ENCODE results near the gene CEACAM3.
"Not testable (repeated sequence)": the region's sequence is repeated elsewhere in the genome, so short reads cannot be mapped to it uniquely, and the experiment has no call there.

The CEACAM3 gene

DNA sequence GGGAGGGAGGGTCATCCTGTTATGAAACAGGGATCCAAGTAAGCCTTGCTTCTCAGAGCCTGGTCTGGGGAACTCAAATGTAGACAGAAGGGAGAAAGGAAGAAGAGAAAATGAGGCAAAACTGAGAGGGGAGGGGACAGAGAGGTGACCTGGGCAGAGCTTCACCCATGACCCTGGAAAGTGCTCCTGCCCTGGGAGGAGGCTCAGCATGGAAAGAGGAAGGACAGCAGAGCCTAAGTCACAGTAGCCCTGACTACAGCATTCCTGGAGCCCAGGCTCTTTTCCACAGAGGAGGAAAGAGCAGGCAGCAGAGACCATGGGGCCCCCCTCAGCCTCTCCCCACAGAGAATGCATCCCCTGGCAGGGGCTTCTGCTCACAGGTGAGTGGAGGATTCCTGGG, at the start of gene CEACAM3:
Gene CEACAM3 (plus strand): TSS at position 226 of the 400 bp plus-strand sequence. CDS start 91 bp downstream, at position 317.
- no peak for DNase-seq

DNA sequence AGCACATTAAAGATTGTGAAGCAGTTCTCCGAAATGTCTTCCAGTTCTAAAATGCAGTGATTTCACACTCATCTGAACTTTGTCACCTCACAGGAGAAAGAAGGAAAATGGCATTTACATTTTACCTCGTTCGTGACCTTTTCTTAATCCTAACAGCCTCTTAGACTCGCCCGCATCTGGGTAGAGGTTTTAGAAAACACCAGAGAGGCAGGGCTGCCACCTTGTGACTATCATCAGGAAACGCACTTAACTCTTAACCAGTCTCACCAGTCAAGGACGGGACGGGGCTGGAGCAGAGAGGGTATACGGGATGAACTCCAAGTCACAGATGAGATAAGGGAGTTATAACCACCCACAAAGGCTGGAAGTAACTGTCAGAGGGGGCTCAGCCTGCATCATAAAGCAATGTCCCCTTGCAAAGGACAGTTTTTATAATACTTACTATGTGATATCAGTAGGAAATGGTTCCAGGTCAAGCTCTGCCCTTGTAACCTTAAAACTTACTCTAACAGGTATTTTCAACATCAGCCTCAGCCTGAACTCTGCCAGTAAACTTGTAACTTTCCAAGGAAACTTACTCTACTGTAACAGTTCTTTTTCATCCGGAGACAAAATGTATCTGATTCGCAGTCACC, 49.7 kb upstream of the CEACAM3 start:
- peak; percentile 77 for DNase-seq

DNA sequence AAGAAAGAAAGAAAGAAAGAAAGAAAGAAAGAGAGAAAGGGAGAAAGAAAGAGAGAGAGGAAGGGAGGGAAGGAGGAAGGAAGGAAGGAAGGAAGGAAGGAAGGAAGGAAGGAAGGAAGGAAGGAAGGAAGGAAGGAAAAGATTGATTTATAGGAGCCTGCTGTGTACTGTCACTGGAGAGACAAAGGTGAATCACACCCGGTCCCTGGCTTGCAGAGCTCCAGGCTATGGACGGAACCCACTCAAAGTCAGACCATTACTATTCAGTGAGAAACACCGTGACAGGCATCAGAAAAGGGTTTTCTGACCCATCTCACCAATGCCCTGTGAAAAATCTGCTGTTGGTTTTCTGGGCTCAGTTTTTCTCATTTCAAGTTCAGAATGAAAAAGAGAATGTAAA, 48.4 kb upstream of the CEACAM3 start:
- no peak for DNase-seq

DNA sequence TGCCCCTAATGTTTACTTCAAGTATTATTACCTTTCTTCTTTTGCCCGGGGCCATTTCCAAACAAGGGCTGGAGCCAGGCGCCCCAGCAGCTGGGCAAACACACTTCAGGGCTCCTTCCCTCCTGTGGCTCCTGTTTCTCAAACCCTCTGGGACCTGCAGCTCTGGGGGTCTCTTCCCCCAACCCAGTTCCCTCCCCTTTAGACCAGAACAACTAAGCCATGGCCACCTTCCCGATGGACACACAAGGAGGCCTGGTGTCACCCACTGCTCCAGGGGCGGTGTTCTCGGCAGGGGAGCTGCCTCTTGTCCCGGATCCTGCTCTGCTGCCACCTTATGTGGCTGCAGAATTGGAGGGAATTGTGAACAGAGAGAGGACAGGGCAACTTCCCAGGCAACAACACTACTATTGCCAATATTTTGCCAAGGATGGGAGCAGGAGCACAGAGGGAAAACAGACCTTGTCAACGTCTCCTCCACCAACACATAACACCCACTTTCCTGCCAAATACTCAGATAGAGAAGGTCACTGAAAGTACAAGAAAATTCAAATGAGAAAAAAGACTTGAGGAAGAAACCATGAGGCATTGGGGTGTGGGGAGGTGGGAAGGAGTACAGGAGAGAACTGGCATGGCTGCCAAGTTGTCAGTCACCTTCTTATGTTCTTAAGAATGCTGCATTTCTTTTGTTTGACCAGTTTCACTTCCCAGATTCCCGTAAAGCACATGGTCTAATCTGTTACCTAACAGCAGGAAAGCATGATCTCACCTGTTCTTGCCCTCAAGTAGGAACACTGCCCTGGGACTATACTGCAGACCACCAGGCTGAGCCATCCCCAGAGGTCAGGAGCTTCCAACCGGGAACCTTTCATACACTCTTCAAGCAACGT, 45.9 kb upstream of the CEACAM3 start:
- DNase-seq: peak; percentile 31

DNA sequence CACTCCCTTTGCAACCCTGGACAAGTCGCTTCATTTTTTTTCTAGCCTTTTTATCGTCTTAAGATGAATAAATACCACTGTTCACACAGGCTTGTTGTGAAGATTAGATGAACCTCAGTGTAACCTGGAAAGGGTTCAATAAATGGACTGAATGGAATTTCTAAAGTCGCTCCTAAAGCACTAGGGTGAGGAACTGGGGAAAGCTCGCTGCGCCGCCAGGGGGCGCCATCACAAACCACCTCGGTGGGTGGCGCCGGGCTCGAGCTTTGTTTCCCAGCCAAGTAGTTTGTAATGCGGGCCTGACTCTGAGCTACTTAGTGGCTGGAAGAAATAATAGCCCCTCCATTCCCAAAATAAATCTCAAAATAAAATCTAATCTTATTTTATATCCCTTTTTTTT, 43.2 kb upstream of the CEACAM3 start:
- DNase-seq: peak; percentile 54

DNA sequence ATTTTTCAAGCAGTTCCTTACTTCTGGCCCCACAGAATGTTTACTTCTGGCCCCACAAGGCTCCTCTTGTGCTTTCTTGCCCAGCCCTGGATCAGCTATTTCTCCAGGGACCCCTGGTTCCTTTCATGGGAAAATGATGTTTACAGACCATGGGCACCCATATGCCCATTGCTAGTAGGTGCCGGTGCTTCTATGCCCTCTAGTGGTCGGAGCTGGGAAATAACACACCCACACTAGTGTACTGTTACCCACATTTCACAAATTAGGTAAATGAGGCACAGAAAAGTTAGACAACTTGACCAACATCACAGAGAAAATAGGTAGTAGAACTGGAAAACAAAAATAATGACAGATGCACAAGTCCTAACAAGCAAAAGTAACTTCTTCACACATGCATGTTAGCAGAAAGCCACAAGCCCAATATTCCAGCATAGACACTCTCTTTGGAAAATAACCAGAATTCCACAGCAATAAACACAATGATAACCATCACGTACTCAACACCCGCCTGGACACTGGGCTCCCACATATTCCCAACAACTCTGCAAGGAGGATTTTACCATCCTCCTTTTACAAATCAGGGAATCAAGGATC, 42.4 kb upstream of the CEACAM3 start:
- DNase-seq: peak; percentile 45

DNA sequence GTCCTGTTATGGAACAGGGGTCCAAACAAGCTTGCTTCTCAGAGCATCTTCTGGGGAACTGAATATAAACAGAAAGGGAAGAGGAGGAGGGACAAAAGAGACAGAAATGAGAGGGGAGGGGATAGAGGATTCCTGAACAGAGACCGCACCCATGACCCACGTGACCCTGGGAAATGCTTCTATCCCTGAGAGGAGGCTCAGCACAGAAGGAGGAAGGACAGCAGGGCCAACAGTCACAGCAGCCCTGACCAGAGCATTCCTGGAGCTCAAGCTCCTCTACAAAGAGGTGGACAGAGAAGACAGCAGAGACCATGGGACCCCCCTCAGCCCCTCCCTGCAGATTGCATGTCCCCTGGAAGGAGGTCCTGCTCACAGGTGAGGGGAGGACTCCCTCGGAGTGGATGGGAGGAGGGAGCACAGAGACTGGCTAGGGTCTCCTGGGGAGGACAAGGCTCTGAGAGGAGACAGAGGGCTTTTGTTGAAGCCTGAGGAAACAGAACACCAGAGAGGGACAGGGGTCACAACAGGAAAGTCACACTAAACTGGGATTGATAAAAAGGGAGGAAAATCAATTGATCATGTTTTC, 41.0 kb upstream of the CEACAM3 start, which contains the start of gene CEACAM6:
Gene CEACAM6 (plus strand): TSS at position 203 of the 586 bp plus-strand sequence. CDS start 109 bp downstream, at position 312.
- no peak for DNase-seq

DNA sequence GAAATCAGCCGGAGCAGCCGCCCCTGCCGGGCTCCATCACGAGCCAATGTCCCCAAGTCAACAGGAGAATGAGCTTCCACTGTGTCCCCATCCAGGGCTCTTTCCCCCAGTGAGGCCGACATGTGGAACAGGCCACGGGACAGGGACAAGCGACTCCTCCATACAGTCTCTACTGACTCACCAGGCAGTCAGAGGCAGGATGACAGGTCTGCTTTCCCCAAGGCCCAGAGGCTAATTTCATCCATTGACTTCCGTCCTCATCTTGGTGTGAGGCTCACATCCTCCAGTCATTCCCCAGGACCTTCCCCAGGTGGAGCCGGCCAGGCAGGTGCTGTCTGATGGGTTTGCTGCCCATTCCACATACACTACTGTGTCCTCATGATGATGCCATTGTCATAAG, 37.5 kb upstream of the CEACAM3 start:
- no peak for DNase-seq

DNA sequence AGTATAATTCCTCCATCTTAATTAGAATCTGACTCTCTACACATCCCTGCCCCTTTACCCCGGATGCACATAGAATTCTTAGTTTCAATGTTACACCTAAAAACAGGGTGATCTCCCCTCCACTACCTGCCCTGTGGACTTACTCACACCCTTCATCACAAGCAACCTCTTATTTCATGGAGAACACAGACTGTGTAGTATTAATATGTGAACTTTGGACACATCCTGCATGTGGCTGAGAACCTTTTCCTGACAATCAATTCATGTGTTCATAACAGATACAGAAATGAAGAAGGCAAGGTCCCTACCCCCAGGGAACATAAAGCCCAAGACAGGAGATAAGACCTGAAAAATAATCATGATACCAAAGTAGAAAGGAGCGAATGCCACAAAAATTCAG, 29.3 kb upstream of the CEACAM3 start:
- DNase-seq: no peak

DNA sequence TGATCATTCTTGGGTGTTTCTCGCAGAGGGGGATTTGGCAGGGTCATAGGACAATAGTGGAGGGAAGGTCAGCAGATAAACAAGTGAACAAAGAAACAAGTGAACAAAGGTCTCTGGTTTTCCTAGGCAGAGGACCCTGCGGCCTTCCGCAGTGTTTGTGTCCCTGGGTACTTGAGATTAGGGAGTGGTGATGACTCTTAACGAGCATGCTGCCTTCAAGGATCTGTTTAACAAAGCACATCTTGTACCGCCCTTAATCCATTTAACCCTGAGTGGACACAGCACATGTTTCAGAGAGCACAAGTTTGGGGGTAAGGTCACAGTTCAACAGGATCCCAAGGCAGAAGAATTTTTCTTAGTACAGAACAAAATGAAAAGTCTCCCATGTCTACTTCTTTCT, 28.3 kb upstream of the CEACAM3 start:
- not testable (repeated sequence) for DNase-seq

DNA sequence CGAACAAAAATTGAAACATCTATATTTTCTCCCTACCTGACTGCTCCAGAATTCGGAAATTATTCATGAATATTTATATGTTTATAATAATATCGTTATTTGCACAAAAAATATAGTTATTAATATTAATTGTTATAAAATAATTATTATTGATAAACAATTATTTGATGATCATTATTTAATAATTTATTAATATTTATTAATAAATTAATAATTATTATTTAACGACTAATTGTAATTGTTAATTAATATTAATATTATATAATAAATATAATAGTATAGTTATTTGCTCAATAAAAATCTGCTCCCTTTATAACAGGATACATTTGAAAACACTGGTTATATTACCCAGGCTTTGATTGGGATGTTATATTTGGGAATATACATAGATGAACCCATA, 26.8 kb upstream of the CEACAM3 start:
- DNase-seq: no peak

DNA sequence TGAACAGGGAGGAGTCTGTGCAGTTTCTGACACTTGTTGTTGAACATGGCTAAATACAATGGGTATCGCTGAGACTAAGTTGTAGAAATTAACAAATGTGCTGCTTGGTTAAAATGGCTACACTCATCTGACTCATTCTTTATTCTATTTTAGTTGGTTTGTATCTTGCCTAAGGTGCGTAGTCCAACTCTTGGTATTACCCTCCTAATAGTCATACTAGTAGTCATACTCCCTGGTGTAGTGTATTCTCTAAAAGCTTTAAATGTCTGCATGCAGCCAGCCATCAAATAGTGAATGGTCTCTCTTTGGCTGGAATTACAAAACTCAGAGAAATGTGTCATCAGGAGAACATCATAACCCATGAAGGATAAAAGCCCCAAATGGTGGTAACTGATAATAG, 25.0 kb upstream of the CEACAM3 start:
- DNase-seq: no peak

DNA sequence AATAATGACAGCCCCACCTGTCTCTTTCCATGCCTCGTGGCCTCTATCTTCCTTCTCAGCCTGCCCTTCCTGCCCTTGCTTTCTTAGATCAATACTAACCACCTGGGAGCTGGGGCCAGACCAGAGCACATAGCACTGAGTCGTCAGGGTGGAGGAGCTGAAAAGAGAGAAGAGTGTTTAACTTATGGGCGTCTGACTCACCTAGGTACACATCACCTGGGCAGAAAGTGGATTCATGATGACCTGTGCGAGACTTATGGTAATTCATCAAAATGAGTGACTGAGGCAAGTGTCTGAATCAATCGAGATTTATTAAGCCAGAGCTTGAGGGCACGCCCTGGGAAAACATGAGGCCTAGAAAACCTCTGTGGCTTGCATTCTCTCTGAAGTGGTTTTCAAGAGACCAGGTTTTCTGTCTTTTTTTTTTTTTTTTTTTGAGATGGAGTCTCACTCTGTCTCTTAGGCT, 21.8 kb upstream of the CEACAM3 start:
- peak; percentile 84 for DNase-seq

DNA sequence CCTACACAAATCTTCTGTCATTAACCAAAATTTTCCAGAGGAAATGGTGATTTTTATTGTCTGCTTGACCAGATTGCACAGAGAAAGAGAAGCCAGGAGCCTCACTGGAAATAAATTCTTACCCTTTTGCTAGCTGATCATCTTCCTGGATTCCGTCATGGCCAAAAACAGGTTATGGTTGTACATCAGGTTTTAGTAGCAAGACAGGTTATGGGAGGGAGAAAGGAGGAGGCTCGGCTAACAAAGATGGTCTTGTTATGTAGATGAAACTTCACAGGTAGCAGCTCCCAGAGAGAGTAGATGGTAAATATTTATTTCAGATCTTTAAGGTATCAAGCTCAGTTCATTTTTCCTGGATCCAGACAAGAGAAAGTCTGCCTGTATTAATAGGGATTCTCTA, 19.7 kb upstream of the CEACAM3 start:
- DNase-seq: no peak

DNA sequence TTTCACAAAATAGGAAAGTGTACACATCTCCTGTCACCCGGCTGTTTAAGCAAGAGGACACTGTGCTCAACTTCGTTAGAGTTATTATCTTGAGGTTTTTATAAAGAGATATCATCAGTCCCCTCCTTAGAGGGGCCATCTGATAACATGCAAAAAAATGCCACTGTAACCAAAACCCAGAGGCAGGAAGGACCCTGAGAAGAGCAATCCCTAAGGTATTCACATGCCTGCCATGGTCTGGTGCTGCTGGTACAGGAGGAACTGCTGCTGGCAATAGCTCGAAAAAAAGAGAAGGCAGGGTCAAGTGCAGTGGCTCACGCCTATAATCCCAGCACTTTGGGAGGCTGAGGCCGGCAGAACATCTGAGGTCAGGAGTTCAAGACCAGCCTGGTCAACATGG, 12.8 kb upstream of the CEACAM3 start:
- DNase-seq: no peak

DNA sequence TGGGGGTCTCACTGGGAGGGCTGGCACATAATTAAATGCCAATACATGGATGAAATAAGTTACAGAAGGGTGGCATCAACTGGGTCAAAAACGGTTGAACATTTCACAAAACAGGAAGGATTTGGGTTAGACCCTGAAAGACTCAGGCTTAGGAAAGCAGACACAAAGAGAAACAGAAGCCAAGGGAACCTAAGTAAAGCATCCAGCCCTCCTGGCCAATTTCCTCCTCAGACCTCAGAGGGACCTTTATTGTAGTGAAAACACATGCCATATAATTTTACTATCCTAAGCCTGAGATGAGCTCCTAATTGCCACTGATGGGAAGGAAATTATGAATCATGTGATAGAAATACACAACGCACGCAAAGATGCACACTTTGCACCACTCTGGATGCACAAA, 12.1 kb upstream of the CEACAM3 start:
- no peak for DNase-seq

DNA sequence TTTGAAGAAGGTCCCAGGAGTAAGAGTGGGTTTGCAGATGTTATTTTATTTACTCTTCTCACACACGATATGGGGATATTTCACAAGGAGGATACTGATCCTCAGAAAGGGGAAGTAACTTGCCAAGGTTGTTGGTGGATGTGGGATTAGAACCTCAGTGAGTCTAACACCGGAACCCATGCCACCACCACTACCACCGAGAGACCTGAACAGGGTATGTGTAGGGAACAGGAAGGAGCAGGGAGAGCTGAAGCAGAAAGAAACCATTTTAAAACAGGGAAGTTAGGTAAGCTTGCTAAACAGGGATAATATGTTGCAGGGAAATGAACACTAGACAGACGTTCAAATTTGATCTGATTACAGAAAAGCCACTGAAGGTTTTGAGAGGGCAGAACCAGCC, 11.6 kb upstream of the CEACAM3 start:
- DNase-seq: no peak

DNA sequence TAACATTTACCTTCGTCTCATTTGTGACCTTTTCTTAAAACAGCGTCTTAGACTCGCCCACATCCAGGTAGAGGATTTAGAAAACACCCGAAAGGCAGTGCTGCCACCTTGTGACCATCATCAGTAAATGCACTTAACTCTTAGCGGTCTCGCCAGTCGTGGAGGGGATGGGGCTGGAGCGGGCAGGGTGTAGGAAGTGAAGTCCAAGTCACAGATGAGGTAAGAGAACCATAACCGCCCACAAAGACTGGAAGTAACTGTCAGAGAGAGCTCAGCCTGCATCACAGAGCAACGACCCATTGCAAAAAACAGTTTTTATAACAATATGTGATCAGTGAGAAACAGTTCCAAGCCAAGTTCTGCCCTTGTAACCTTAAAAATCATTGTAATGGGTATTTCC, 10.7 kb upstream of the CEACAM3 start:
- peak; percentile 86 for DNase-seq

DNA sequence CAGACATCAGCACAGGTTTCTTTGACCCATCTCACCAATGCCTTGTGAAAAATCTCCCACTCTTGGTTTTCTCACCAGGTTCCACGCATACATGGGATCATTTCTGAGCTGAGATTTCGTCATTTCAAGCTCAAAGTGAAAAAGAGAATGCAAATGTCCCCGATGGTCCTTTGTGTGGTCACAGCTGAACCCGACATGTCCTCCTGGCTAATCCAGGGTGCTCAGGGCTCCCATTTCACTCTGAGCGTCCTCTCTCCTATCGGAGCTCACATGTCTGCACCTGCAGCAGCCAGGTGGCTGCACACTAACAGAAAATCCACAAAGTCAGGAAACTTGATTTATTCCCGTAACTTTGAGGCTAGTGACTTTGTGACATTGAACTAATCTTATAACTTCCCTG, 9.3 kb upstream of the CEACAM3 start:
- no peak for DNase-seq

DNA sequence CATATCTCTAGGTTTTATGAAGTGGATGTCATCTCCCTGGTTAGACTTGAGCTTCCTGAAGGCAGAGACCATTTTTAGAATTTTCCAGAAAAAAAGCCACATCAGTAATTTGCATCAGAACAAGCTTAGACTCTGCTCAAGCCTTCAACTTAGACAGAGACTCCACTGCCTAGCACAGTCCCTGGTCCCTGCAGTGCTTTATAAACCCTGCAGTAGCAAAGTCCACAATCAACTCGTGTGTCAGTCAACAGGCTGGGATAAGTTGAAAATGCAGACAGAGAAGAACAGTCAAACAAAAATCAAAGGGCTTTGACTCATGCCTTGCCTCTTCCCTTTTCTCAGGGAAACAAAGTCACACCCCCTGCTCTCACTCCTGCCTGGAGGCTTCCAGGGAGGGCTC, 7.9 kb upstream of the CEACAM3 start:
- not testable (repeated sequence) for DNase-seq

DNA sequence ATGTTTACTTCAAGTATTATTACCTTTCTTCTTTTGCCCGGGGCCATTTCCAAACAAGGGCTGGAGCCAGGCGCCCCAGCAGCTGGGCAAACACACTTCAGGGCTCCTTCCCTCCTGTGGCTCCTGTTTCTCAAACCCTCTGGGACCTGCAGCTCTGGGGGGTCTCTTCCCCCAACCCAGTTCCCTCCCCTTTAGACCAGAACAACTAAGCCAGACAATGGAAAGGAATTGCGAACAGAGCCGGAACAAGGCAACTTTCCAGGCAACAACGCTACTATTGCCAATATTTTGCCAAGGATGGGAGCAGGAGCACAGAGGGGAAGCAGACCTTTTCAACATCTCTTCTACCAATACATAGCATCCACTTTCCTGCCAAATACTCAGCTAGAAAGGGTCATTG, 7.3 kb upstream of the CEACAM3 start:
- peak; percentile 77 for DNase-seq

DNA sequence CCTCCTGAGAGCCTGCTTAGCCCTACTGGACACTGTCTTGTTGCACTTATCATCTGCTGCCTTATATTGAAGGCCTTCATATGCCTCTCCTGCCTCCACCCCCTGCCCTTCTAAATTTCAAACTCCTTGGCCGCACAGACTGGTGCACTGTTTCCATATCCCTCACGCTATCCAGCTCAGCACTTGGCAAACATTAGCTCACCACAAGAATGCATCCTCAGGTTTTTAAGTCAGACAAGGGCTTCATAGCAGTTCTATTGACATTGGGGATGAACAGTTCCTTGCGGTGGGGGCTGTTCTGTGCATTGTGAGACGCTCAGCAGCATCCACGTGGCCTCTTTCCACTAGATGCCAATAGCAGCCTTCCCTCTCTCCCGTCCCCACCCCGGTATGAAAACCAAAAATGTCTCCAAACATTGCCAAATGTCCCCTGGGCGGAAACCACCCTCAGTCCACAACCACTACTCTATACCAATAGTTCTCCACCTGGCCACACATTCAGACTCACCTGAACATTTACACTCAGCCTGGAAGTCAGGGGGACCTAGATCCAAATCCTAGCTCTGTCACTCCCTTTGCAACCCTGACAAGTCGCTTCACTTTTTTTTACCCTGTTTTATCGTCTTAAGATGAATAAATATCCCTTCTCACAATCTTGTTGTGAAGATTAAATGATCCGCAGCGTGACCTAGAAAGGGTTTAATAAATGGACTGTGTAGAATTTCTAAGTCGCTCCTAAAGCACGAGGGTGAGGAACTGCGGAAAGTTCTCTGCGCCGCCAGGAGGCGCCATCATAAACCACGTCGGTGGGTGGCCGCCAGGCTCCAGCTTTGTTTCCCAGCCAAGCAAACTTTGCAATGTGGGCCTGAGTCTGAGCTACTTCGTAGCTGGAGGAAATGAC, 3.6 kb upstream of the CEACAM3 start:
- peak; percentile 16 for DNase-seq

DNA sequence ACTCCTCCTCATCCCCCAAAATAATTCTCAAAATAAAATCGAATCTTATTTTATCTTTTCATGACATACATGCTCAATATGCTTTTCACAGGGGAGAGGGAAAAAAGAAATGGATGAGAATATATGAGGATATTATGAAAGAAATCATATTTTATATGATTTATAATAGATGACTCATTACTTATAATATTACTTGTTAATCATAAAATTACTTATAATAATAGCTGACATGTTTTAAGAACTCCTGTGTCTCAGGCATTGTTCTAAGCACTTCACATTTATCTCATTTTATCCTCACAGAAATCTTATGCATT, 3.0 kb upstream of the CEACAM3 start:
- no peak for DNase-seq
